Subcutaneous adipose tissue (tissue), 4 donors: ENCODE measurements around the gene CHCHD3. TPM values are rescaled to one million over a fixed set of nuclear protein-coding genes. Genes with fewer than 3 reads are reported as not detected.

ENCODE experiments used
- total RNA-seq, 4 donors: library from RNA; depleted of rRNA; stranded (reverse); fragments of >200 nt; gene quantifications; one replicate each; pipeline ENCODE4 v1.1.0, GENCODE V29; 2016
- TF ChIP-seq, protein P1 (sequence below): fragments of 450-650 bp; IDR thresholded peaks from one replicate; pipeline ENCODE4 v1.5.1; 2016; ENCODE audit warnings: low read depth, mild to moderate bottlenecking, control low read depth, antibody characterized with exemption, moderate library complexity

The CHCHD3 gene
- total RNA-seq, 4 donors from 2014 or later: 44.9 to 69.7 (median 55.8) TPM

DNA sequence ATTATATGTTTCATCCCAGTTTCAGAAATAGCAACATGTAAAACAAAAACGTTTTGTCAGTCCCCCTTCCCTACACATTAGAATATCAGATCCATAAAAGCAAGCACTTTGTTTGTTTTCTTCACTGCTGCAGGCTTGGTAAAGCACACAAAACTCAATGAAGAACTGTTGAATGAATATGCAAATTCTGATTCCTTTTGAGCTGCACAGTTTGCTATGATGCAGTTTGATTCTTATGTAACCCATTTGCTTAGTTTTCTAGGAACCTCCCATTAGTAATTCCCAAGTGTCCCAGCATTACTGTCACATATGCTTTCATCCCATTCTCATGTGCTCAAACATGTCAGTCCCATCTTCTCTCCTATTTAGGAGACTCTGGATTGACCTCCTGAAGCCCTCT is 26.1 kb upstream of the CHCHD3 start:
- TF ChIP-seq, protein P1, sequence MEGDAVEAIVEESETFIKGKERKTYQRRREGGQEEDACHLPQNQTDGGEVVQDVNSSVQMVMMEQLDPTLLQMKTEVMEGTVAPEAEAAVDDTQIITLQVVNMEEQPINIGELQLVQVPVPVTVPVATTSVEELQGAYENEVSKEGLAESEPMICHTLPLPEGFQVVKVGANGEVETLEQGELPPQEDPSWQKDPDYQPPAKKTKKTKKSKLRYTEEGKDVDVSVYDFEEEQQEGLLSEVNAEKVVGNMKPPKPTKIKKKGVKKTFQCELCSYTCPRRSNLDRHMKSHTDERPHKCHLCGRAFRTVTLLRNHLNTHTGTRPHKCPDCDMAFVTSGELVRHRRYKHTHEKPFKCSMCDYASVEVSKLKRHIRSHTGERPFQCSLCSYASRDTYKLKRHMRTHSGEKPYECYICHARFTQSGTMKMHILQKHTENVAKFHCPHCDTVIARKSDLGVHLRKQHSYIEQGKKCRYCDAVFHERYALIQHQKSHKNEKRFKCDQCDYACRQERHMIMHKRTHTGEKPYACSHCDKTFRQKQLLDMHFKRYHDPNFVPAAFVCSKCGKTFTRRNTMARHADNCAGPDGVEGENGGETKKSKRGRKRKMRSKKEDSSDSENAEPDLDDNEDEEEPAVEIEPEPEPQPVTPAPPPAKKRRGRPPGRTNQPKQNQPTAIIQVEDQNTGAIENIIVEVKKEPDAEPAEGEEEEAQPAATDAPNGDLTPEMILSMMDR: no peak

DNA sequence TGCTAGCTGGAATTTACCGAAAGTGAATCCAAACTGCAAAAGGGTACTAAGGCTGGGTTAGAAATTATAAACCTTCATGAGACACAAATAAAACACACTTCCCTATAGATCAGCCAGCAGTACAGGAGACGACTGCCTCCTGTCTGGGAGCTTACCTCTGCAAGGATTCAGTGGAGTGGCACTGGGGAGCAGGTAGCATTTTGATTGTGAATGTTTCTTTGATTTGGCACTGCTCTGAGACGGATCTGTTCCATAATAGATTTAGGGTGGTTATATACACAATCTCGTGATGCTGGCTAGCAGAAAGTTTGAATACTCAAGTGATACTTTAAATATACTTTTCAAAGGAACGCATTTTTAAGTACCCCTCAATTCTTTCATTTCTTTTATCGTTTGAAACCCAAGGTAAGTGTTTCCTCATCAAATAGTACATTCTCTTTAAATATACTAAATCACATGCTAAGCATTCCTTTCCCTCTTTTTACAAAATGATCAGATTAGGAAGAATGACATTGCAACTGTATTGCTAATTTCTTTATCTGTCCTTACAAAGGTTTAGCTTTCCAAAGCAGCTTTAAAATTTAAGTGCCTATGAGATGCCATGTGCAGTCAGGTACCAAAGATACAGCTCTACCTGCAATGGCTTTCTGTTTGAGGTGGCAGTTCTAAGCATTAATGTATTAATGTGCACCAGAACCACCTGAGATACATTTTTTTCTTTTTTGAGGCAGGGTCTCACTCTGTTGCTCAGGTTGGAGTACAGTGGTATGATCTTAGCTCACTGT is 20.6 kb upstream of the CHCHD3 start:
- TF ChIP-seq, protein P1: no peak

DNA sequence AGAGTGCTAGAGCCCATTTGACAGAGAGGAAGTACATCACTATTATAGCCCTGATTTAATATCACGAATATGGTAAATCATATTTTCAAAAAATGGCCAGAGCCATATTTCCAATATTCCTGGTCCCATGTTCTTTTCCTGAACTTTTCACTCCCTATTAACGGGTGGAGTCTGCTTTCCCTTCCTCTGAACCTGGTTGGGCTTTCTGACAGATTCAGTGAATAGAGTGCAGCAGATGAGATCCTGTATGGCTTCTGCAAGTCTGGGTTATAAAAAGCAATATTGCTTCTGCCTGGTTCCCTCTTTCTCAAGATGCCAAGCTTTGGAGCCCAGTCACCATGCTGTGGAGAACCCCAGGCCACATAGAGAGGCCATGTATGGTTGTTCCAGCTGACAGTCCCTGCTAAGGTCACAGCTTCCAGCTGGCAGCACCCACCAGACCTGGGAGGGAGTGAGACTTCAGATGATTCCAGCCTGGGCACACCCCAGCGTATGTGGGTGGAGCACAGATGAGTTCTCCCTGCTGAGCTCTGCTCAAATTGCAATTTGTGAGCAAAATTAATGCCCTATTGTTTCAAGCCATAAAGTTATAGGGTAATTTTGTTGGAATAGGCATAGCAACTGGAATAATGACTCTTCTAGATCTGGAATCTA is 17.9 kb upstream of the CHCHD3 start:
- TF ChIP-seq, protein P1: no peak

DNA sequence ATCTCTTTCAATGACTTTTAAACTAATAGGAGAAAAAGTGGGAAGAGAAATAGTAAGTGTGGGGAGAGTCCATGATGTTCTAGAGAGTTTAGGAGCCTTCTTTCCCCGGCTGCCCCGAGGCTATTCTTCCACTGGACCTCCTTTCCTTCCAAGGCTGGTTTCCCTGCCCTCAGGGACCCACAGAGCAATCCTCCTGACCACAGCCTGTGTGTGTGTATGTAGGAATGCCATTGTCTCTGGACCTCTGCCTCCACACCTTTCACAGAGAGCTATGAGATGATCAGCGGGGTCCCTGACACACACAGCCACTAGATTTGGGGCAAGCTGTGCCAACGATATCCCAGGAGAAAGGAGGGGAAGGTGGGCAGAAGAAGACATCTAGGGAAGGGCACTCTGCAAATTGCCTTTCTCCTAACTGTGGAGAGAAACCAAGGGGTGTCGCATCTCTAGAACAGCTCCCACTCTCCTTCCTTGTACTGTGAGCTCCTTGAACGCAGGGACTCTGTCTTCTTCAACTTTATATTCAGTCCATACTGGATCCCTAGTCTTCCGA is 13.3 kb upstream of the CHCHD3 start:
- TF ChIP-seq, protein P1: no peak

DNA sequence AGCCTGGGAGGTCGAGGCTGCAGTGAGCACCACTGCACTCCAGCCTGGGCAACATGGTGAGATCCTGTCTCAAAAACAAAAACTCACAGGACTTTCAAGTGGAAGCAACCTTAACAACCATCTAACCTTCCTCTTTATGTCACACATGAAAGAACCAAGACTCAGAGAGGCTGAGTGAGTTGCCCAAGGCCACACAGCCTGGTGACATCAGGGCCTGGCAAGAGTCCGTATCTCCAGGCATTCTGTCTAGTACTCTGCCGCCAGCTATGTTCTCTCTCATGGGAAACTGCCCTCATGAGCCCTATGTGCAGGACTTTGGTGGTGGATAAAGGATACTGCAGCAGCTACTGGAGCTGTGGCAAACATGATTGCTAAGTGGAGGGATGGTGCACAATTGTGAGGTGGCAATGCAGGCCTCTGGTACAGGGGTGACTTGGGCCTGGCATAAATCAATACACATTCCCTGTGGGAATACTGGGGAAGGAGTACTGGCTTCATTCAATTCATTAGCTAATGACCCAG is 10.1 kb upstream of the CHCHD3 start:
- TF ChIP-seq, protein P1: no peak

DNA sequence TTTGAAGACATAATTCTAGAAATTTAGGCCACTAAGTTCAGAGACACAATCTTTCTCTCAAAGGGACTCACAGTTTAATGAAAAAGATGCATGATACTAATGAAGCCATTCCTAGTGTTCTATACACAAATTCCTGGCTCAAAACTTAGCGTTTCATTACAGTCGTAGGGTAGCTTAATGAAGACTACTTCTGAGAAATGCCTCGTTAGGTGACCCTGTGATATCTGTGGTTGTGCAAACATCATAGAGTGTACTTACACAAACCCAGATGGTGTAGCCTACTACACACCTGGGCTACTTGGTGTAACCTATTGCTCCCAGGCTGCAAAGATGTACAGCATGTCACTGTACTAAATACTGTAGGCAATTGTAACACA is 488 bp upstream of the CHCHD3 start:
- TF ChIP-seq, protein P1: no peak

DNA sequence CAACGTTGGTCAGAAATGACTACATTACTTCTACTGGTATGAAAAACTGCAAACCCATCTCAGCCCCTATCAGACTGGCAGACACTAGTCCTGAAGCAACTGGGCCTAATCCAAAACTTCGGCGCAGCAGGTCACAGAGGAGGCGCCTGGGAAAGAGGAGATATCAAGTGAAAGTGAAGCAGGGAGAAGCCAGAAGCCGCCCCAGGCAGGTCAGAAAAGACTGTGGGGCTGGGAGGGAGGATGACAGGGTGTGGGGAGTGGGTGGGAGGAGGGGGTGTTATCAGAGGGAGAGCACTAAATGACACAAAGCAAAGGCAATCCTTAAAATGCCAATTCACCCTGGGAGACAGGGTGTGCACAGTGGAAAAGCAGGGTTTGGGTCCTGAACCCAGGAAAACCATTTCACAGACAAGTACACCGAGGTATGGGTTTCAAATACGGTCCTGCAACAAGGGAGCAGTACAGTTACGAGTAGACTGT is 731 bp downstream of the CHCHD3 start:
- TF ChIP-seq, protein P1: no peak
